ENCODE measurements around the gene HSPA4L.

The HSPA4L gene

DNA sequence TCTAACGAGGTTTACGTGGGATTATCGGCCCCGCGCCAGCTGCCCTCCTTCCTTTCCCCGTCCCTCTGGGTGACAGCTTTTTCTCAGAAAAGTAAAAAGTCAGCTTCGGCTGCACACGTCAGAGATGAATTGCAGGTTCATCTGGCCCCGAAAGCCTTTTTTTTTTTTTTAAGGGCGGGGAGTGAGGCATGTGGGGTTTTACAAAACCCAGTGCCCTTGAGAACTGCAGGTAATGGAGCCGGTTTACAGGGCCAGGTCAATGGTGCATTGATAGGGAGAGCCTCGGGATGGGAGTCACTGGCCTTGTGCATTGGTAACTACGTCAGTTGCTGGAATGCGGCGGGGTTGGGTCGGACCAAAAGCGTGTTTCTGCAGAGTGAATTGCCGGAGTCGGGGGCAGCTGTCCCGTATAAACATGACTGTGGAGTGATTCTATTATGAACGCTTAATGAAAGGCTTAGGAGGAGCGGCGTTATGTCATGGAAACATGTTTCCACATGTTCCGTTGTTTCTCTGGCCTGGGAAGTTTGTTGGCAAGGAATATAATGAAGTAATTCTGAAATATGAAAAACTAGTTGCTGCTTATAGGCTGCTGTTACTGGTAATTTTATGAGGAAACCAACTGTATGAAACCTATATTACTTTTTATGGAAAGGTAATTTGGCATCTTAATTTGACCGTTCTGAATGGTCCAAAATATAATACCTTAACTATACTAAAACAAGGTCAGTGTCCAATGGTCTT, 1.1 kb downstream of the HSPA4L start:
- Histone ChIP-seq H3F3A (ENCODE audit: control insufficient read depth, insufficient read depth) (peaks cover 10% of the 10 kb centered on the region), H3K4me3 (ENCODE audit: low read length) (peak overlapping the region; percentile 87), H3K27me3 (ENCODE audit: control insufficient read depth, low read length) (peaks cover 51% of the 10 kb centered on the region)

DNA sequence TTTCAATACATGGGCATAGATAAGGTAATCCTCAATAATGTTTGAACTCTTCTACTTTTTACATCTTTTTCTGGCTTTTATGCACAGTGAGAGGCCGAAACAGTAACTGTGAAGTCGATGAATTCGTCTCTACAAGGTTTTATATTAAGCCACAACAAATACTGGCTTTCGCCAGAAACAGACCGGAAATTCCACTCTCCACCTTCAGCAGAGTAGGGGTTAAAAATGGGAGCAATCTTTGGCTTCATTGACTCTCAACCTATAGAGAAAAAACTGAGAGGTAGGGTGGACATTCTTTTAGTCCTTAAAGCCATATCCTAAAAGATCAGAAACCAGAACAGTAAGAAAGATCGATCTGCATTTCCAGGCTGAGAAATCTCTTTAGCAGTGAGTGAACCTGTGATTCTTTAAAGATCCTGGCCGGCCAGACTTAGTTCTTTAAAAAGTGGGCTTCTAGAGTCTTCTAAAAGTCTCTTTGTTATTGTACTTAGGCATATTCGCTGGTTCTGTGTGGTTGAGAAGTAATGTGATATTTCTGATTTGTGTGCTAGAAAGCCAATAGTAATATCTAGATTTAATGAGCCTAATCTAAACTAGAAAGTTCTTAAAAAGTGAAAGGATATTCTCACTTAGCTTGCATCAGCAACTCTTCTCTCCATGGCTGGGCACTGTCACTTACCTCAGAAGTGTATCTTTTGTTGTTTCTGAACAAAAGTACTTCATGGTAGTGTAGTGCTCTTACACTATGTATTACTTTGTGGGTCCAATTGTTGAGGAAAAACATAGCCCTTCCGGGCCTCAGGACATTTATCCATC, 2.0 kb downstream of the HSPA4L start:
- Histone ChIP-seq H3K9me3 (ENCODE audit: control insufficient read depth, insufficient read depth, low read length) (no peaks in the 10 kb centered on the region), H3K9me2 (replicated peaks; ENCODE audit: control insufficient read depth, low read length) (no peaks in the 10 kb centered on the region), H3F3A (ENCODE audit: control insufficient read depth, insufficient read depth) (peaks cover 10% of the 10 kb centered on the region), H3K27ac (ENCODE audit: low read depth, low read length) (no peak overlapping the region), H3K4me3 (ENCODE audit: low read length) (no peak overlapping the region), H3K27me3 (ENCODE audit: control insufficient read depth, low read length) (peaks cover 51% of the 10 kb centered on the region), H3K4me2 (ENCODE audit: low read length) (no peak overlapping the region), H3K4me1 (ENCODE audit: control insufficient read depth, low read length) (peaks cover 17% of the 10 kb centered on the region), H3K36me3 (ENCODE audit: control insufficient read depth, low read length) (no peaks in the 10 kb centered on the region), H4K20me1 (ENCODE audit: control insufficient read depth, insufficient read depth, low read depth, low read length) (no peaks in the 10 kb centered on the region), H3K79me2 (ENCODE audit: control insufficient read depth, low read length) (no peaks in the 10 kb centered on the region)
- TF ChIP-seq, protein P1, sequence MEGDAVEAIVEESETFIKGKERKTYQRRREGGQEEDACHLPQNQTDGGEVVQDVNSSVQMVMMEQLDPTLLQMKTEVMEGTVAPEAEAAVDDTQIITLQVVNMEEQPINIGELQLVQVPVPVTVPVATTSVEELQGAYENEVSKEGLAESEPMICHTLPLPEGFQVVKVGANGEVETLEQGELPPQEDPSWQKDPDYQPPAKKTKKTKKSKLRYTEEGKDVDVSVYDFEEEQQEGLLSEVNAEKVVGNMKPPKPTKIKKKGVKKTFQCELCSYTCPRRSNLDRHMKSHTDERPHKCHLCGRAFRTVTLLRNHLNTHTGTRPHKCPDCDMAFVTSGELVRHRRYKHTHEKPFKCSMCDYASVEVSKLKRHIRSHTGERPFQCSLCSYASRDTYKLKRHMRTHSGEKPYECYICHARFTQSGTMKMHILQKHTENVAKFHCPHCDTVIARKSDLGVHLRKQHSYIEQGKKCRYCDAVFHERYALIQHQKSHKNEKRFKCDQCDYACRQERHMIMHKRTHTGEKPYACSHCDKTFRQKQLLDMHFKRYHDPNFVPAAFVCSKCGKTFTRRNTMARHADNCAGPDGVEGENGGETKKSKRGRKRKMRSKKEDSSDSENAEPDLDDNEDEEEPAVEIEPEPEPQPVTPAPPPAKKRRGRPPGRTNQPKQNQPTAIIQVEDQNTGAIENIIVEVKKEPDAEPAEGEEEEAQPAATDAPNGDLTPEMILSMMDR (IDR thresholded peaks at IDR 0.05; ENCODE audit: low read depth, low read length, poor library complexity, severe bottlenecking): no peak
- no peak for TF ChIP-seq EZH2phosphoT487 (IDR thresholded peaks at IDR 0.05; ENCODE audit: borderline replicate concordance, low read length)

More for the DNA sequence above, 1.1 kb downstream of the HSPA4L start:
- Histone ChIP-seq H4K20me1 (ENCODE audit: control insufficient read depth, insufficient read depth, low read depth, low read length) (no peaks in the 10 kb centered on the region), H3K79me2 (ENCODE audit: control insufficient read depth, low read length) (no peaks in the 10 kb centered on the region), H3K27ac (ENCODE audit: low read depth, low read length) (no peak overlapping the region), H3K36me3 (ENCODE audit: control insufficient read depth, low read length) (no peaks in the 10 kb centered on the region), H3K4me2 (ENCODE audit: low read length) (peak overlapping the region; percentile 93), H3K4me1 (ENCODE audit: control insufficient read depth, low read length) (peaks cover 17% of the 10 kb centered on the region), H3K9me2 (replicated peaks; ENCODE audit: control insufficient read depth, low read length) (no peaks in the 10 kb centered on the region), H3K9me3 (ENCODE audit: control insufficient read depth, insufficient read depth, low read length) (no peaks in the 10 kb centered on the region)
- TF ChIP-seq, protein P1 (IDR thresholded peaks at IDR 0.05; ENCODE audit: low read depth, low read length, poor library complexity, severe bottlenecking): no peak
- no peak for TF ChIP-seq EZH2phosphoT487 (IDR thresholded peaks at IDR 0.05; ENCODE audit: borderline replicate concordance, low read length)

DNA sequence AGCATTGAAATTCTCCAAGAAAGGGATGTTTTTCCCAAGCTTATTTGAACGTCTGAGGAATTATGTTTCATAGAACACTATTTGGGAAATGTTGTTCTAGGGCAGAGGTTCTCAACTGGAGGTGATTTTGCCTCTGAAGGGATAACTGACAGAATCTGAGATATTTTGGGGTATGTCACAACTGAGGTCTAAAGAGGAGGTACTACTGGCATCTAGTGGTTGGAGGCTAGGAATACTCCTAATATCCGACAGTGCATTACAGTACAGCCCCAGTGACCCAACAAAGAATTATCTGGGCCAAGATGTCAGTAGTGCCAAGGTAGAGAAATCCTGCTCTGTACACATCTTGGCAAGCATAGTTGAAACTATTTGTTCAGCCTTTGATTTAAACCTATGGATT, 6.4 kb downstream of the HSPA4L start:
- no peak for TF ChIP-seq EZH2phosphoT487 (IDR thresholded peaks at IDR 0.05; ENCODE audit: borderline replicate concordance, low read length)
- TF ChIP-seq, protein P1 (IDR thresholded peaks at IDR 0.05; ENCODE audit: low read depth, low read length, poor library complexity, severe bottlenecking): peak; percentile 17
- H3K27me3 ChIP-seq (ENCODE audit: control insufficient read depth, low read length): peaks cover 13% of the 10 kb centered on the region
- no peaks in the 10 kb centered on the region for H3K79me2 ChIP-seq (ENCODE audit: control insufficient read depth, low read length)

More for the DNA sequence above, 6.4 kb downstream of the HSPA4L start:
- Histone ChIP-seq H3K27ac (ENCODE audit: low read depth, low read length) (no peak overlapping the region), H3K4me2 (ENCODE audit: low read length) (no peak overlapping the region), H3K9me2 (replicated peaks; ENCODE audit: control insufficient read depth, low read length) (no peaks in the 10 kb centered on the region), H3F3A (ENCODE audit: control insufficient read depth, insufficient read depth) (peaks cover 10% of the 10 kb centered on the region), H3K4me3 (ENCODE audit: low read length) (no peak overlapping the region), H4K20me1 (ENCODE audit: control insufficient read depth, insufficient read depth, low read depth, low read length) (no peaks in the 10 kb centered on the region), H3K4me1 (ENCODE audit: control insufficient read depth, low read length) (no peaks in the 10 kb centered on the region), H3K9me3 (ENCODE audit: control insufficient read depth, insufficient read depth, low read length) (no peaks in the 10 kb centered on the region), H3K36me3 (ENCODE audit: control insufficient read depth, low read length) (no peaks in the 10 kb centered on the region)

All from DOHH2 (cell line).